Neuronal stem cell (in vitro differentiated cells): Measurements from ENCODE around the gene CREB5.
"Not testable (repeated sequence)": the region's sequence is repeated elsewhere in the genome, so short reads cannot be mapped to it uniquely, and the experiment has no call there.

ENCODE experiments used
- DNase-seq: peaks from one replicate; pipeline ENCODE4 v3.0.0-alpha.2; 2013; ENCODE audit warnings: low spot score
- H2AFZ ChIP-seq: one replicate; pipeline ENCODE4 v1.6.1; 2013; ENCODE audit warnings: mild to moderate bottlenecking, low read length, inconsistent platforms
- H2AK5ac ChIP-seq: 2 replicates; pipeline ENCODE4 v1.6.1; 2013; ENCODE audit warnings: low read depth, mild to moderate bottlenecking, inconsistent platforms, low read length, moderate library complexity, mixed read lengths
- H2BK120ac ChIP-seq: 2 replicates; pipeline ENCODE4 v1.6.1; 2013; ENCODE audit warnings: low read depth, mild to moderate bottlenecking, inconsistent platforms, low read length, moderate library complexity, mixed read lengths
- H2BK12ac ChIP-seq: one replicate; pipeline ENCODE4 v1.6.1; 2013; ENCODE audit warnings: low read length, inconsistent platforms
- H2BK15ac ChIP-seq: 2 replicates; pipeline ENCODE4 v1.6.1; 2013; ENCODE audit warnings: mild to moderate bottlenecking, low read length, inconsistent platforms, mixed read lengths
- H2BK5ac ChIP-seq: one replicate; pipeline ENCODE4 v1.6.1; 2013; ENCODE audit warnings: inconsistent platforms, mild to moderate bottlenecking, low read length, moderate library complexity
- H3K14ac ChIP-seq: one replicate; pipeline ENCODE4 v1.6.1; 2013; ENCODE audit warnings: low read length, inconsistent platforms
- H3K18ac ChIP-seq: 2 replicates; pipeline ENCODE4 v1.6.1; 2013; ENCODE audit warnings: low read length, inconsistent platforms
- H3K23ac ChIP-seq: 2 replicates; pipeline ENCODE4 v1.6.1; 2013; ENCODE audit warnings: low read depth, mild to moderate bottlenecking, mixed read lengths, low read length, inconsistent platforms; ENCODE audit not compliant: poor library complexity
- H3K27ac ChIP-seq: replicated peaks from 3 replicates; pipeline ENCODE4 v1.5.1; 2013; ENCODE audit warnings: low read length, inconsistent platforms
- H3K27me3 ChIP-seq, 3 experiments: 2 replicates each; pipeline ENCODE4 v1.6.1; 2013; ENCODE audit warnings: low read length in 3 of 3, mild to moderate bottlenecking in 2 of 3, inconsistent platforms in 1 of 3, low read depth in 1 of 3, mixed read lengths in 1 of 3, moderate library complexity in 1 of 3; ENCODE audit not compliant: control insufficient read depth in 3 of 3, insufficient read depth in 3 of 3
- H3K36me3 ChIP-seq, 2 donors: replicated peaks in 1 of 2; 2 replicates each; pipeline ENCODE4 v1.6.1; 2013; ENCODE audit warnings: low read length in 2 of 2; ENCODE audit not compliant: control insufficient read depth in 2 of 2, insufficient read depth in 2 of 2
- H3K4ac ChIP-seq: 2 replicates; pipeline ENCODE4 v1.6.1; 2013; ENCODE audit warnings: inconsistent platforms, mild to moderate bottlenecking, low read length, moderate library complexity
- H3K4me1 ChIP-seq, 2 donors: 1 replicate in 1 of 2; 2 replicates in 1 of 2; pipeline ENCODE4 v1.6.1; 2013; ENCODE audit warnings: low read length in 2 of 2, low read depth in 1 of 2; ENCODE audit not compliant: control insufficient read depth in 2 of 2, insufficient read depth in 1 of 2
- H3K4me2 ChIP-seq: one replicate; pipeline ENCODE4 v1.6.1; 2013; ENCODE audit warnings: mild to moderate bottlenecking, low read length, inconsistent platforms; ENCODE audit not compliant: insufficient read depth, poor library complexity, severe bottlenecking
- H3K4me3 ChIP-seq, 2 donors: 2 replicates each; pipeline ENCODE4 v1.5.1; 2013; ENCODE audit warnings: low read length in 2 of 2, mild to moderate bottlenecking in 2 of 2, inconsistent platforms in 1 of 2, moderate library complexity in 1 of 2
- H3K79me1 ChIP-seq: one replicate; pipeline ENCODE4 v1.6.1; 2013; ENCODE audit warnings: low read depth, mild to moderate bottlenecking, inconsistent platforms, low read length, moderate library complexity
- H3K9ac ChIP-seq: one replicate; pipeline ENCODE4 v1.6.1; 2013; ENCODE audit warnings: mild to moderate bottlenecking, low read depth, low read length, inconsistent platforms; ENCODE audit not compliant: poor library complexity
- H3K9me3 ChIP-seq, 2 donors: replicated peaks in 1 of 2; 2 replicates each; pipeline versions ENCODE3 to v1.6.1; 2013; ENCODE audit warnings: low read length in 2 of 2, mild to moderate bottlenecking in 2 of 2, inconsistent platforms in 1 of 2, low read depth in 1 of 2, mixed read lengths in 1 of 2, moderate library complexity in 1 of 2; ENCODE audit not compliant: control insufficient read depth in 2 of 2, insufficient read depth in 1 of 2
- H4K8ac ChIP-seq: one replicate; pipeline ENCODE4 v1.6.1; 2013; ENCODE audit warnings: low read depth, mild to moderate bottlenecking, inconsistent platforms, low read length, moderate library complexity
- H4K91ac ChIP-seq: one replicate; pipeline ENCODE4 v1.6.1; 2013; ENCODE audit warnings: low read length, low read depth, mild to moderate bottlenecking, inconsistent platforms; ENCODE audit not compliant: poor library complexity
- WGBS, 2 donors: extraction: QIAGEN DNeasy Blood & Tissue Kit; methylation state at CpG; one replicate each; pipeline ENCODE4 v1.1.7; 2013; ENCODE audit warnings: missing lambda C conversion rate in 2 of 2, mixed read lengths in 1 of 2; ENCODE audit not compliant: insufficient read length in 2 of 2, insufficient replicate concordance in 1 of 2; ENCODE audit errors: extremely low coverage in 2 of 2; 5-methylcytosine and 5-hydroxymethylcytosine counted together

Gene CREB5

GRCh38 chr7:28549998-28550397 is 137.7 kb downstream of the CREB5 start:
- Histone ChIP-seq H3K23ac (no peak overlapping the region), H4K91ac (no peak overlapping the region), H3K27me3 (no peaks in the 10 kb centered on the region), H3K18ac (no peak overlapping the region), H3K4me2 (no peak overlapping the region), H3K14ac (no peak overlapping the region), H3K9ac (no peak overlapping the region), H3K4me3 (no peak overlapping the region), H3K4me1 (peaks cover 2 to 3% of the 10 kb centered on the region in 2 donors), H3K9me3 (peaks cover 0 to 22% of the 10 kb centered on the region in 2 donors), H3K4ac (no peak overlapping the region), H2BK120ac (no peak overlapping the region), H3K36me3 (no peaks in the 10 kb centered on the region), H2AFZ (no peak overlapping the region), H2BK15ac (no peak overlapping the region), H2BK12ac (no peak overlapping the region), H3K27ac (no peak overlapping the region), H3K79me1 (no peaks in the 10 kb centered on the region), H2AK5ac (no peak overlapping the region), H4K8ac (no peak overlapping the region), H2BK5ac (no peak overlapping the region)
- no peak for DNase-seq
- no CpG with 5 or more reads among the region's 2 CpGs for WGBS, 2 donors

DNA sequence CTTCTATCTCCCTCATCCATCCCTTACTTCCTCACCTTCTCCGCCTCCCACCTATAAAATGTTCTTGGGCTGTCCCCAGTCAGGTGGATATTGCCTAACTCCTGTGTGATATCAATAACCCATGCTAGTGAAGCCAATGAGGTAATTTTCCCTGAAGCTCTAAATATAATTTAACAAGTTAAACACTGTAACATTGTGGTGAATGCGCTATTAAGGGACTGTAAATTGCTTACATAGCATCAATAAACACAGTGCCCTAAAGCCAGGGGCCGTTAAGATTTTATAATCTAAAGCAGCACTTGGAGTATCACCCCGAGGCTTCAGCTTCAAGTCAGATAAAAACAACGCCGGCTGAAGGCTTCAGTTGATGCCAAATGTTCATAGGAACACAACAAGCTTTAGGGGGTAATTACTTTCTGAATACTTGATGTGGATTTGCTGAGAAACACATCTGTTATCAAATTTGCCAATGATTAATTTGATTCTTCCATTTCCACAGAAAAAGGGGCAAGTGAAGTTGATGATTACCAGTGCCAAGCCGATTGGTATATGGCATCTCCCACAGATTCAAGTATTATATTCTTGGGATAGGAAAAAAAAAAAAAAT is 138.4 kb downstream of the CREB5 start:
- no peak overlapping the region for H4K91ac ChIP-seq
- H2BK120ac ChIP-seq = no peak overlapping the region
- no peak overlapping the region for H2AFZ ChIP-seq
- H3K36me3 ChIP-seq = no peaks in the 10 kb centered on the region
- H2BK5ac ChIP-seq = no peak overlapping the region
- H3K79me1 ChIP-seq = no peaks in the 10 kb centered on the region
- H2AK5ac ChIP-seq = no peak overlapping the region
- DNase-seq = no peak
- H3K4me1 ChIP-seq = peaks cover 2 to 3% of the 10 kb centered on the region in 2 donors
- no peak overlapping the region for H3K4me2 ChIP-seq
- H4K8ac ChIP-seq = no peak overlapping the region
- no peaks in the 10 kb centered on the region for H3K27me3 ChIP-seq
- no peak overlapping the region for H2BK12ac ChIP-seq
- 100% methylated on average over 1 of the region's 7 CpGs; no CpG with 5 or more reads in 1 of the 2 donors for WGBS, 2 donors
- H3K14ac ChIP-seq = no peak overlapping the region
- H3K23ac ChIP-seq = no peak overlapping the region
- no peak overlapping the region for H3K4me3 ChIP-seq
- H3K9me3 ChIP-seq = peaks cover 0 to 19% of the 10 kb centered on the region in 2 donors
- H3K18ac ChIP-seq = no peak overlapping the region
- H3K4ac ChIP-seq = no peak overlapping the region
- no peak overlapping the region for H3K9ac ChIP-seq
- no peak overlapping the region for H2BK15ac ChIP-seq
- no peak overlapping the region for H3K27ac ChIP-seq

GRCh38 chr7:28551331-28551730 is 139.0 kb downstream of the CREB5 start:
- whole genome bisulfite sequencing, 2 donors = no CpG with 5 or more reads among the region's 5 CpGs
- Histone ChIP-seq H3K9ac (no peak overlapping the region), H3K23ac (no peak overlapping the region), H2BK12ac (no peak overlapping the region), H3K4ac (no peak overlapping the region), H3K79me1 (no peaks in the 10 kb centered on the region), H3K4me2 (no peak overlapping the region), H3K4me1 (peaks cover 2 to 3% of the 10 kb centered on the region in 2 donors), H3K27me3 (no peaks in the 10 kb centered on the region), H4K91ac (no peak overlapping the region), H2BK120ac (no peak overlapping the region), H2BK5ac (no peak overlapping the region), H3K14ac (no peak overlapping the region), H3K36me3 (no peaks in the 10 kb centered on the region), H3K4me3 (no peak overlapping the region), H2BK15ac (no peak overlapping the region), H3K9me3 (peaks cover 0 to 13% of the 10 kb centered on the region in 2 donors), H3K27ac (no peak overlapping the region), H3K18ac (peak overlapping the region; percentile 74), H4K8ac (no peak overlapping the region), H2AFZ (no peak overlapping the region), H2AK5ac (no peak overlapping the region)
- DNase-seq = no peak

GRCh38 chr7:28551766-28552165 is 139.4 kb downstream of the CREB5 start:
- not testable (repeated sequence) for H3K14ac ChIP-seq, H4K91ac ChIP-seq, H4K8ac ChIP-seq, H2AK5ac ChIP-seq, H3K27me3 ChIP-seq, H3K23ac ChIP-seq, H2BK5ac ChIP-seq, H2BK120ac ChIP-seq, H3K4ac ChIP-seq, H3K4me2 ChIP-seq, H2BK12ac ChIP-seq, H3K27ac ChIP-seq, H2BK15ac ChIP-seq, DNase-seq, H3K9ac ChIP-seq, H3K4me1 ChIP-seq, H3K4me3 ChIP-seq, H3K36me3 ChIP-seq, H2AFZ ChIP-seq, H3K79me1 ChIP-seq, H3K9me3 ChIP-seq
- WGBS, 2 donors = no CpG with 5 or more reads among the region's 1 CpG
- H3K18ac ChIP-seq = peak overlapping the region; percentile 74
